HEK293 (cell line): Measurements from ENCODE around the gene EYA2.

ENCODE experiments used
- CTCF ChIA-PET: fragments of 350-600 bp; formaldehyde crosslinking; extraction: SDS; loops from one replicate; lab custom pipeline; 2021; ENCODE audit warnings: antibody characterized with exemption; lab: Yijun Ruan, JAX
- POLR2A ChIA-PET: fragments of 300-600 bp; formaldehyde crosslinking; extraction: SDS; loops from one replicate; lab custom pipeline; 2020; ENCODE audit warnings: antibody characterized with exemption, inconsistent platforms; lab: Yijun Ruan, JAX
- H3K27ac ChIP-seq: fragments of 200-500 bp; sonication (Bioruptor generic); 2 replicates; pipeline ENCODE4 v1.5.1; 2014; ENCODE audit warnings: low read depth, low read length, control low read depth, inconsistent platforms; ENCODE audit errors: extremely low read depth
- H3K36me3 ChIP-seq, 2 experiments: fragments of 200-500 bp in 1 of 2; sonication (Bioruptor generic) in 1 of 2; 1 replicate in 1 of 2; 2 replicates in 1 of 2; pipeline ENCODE4 v1.5.1; 2014 to 2017; ENCODE audit warnings: inconsistent platforms in 2 of 2, low read length in 2 of 2; ENCODE audit not compliant: control insufficient read depth in 2 of 2, insufficient read depth in 1 of 2
- H3K4me1 ChIP-seq: fragments of 200-500 bp; sonication (Bioruptor generic); 2 replicates; pipeline ENCODE4 v1.5.1; 2014; ENCODE audit warnings: mild to moderate bottlenecking, low read length, inconsistent platforms; ENCODE audit not compliant: control insufficient read depth, insufficient read depth
- H3K4me3 ChIP-seq: 2 replicates; pipeline ENCODE4 v1.5.1; 2011; ENCODE audit warnings: low read depth, mild to moderate bottlenecking, control low read depth, low read length, moderate library complexity
- H3K9me3 ChIP-seq: fragments of 200-500 bp; sonication (Bioruptor generic); 2 replicates; pipeline ENCODE4 v1.5.1; 2014; ENCODE audit warnings: low read depth, low read length, inconsistent platforms; ENCODE audit not compliant: control insufficient read depth, insufficient read depth
- EGR2 ChIP-seq: fragments of 450-650 bp; formaldehyde crosslinking; IDR thresholded peaks from 2 replicates; pipeline ENCODE4 v1.5.1; 2016; ENCODE audit warnings: low read depth, missing biosample characterization, missing genetic modification characterization
- KLF7 ChIP-seq: fragments of 450-650 bp; formaldehyde crosslinking; IDR thresholded peaks from 2 replicates; pipeline ENCODE4 v1.5.1; 2016; ENCODE audit warnings: missing biosample characterization, missing genetic modification characterization, borderline replicate concordance
- KLF9 ChIP-seq: fragments of 450-650 bp; formaldehyde crosslinking; IDR thresholded peaks from 2 replicates; pipeline ENCODE4 v1.5.1; 2016; ENCODE audit warnings: missing biosample characterization, missing genetic modification characterization, low read depth
- REPIN1 ChIP-seq: fragments of 450-650 bp; formaldehyde crosslinking; IDR thresholded peaks from 2 replicates; pipeline ENCODE4 v1.5.1; 2017; ENCODE audit warnings: missing biosample characterization, missing genetic modification characterization, low read depth
- SALL2 ChIP-seq: fragments of 450-650 bp; formaldehyde crosslinking; IDR thresholded peaks from 2 replicates; pipeline ENCODE4 v1.5.0; 2017; ENCODE audit warnings: missing biosample characterization, mild to moderate bottlenecking, missing genetic modification characterization, borderline replicate concordance
- SCRT1 ChIP-seq: fragments of 450-650 bp; formaldehyde crosslinking; IDR thresholded peaks from 2 replicates; pipeline ENCODE4 v1.5.1; 2016; ENCODE audit warnings: missing biosample characterization, missing genetic modification characterization, borderline replicate concordance
- SETDB1 ChIP-seq: IDR thresholded peaks from one replicate; pipeline ENCODE4 v1.6.1; 2017; ENCODE audit warnings: mild to moderate bottlenecking, low read length, moderate library complexity, mixed read lengths; ENCODE audit not compliant: insufficient read length
- SP7 ChIP-seq: fragments of 450-650 bp; formaldehyde crosslinking; IDR thresholded peaks from 2 replicates; pipeline ENCODE4 v1.5.1; 2016; ENCODE audit warnings: missing biosample characterization, missing genetic modification characterization
- TCF7L2 ChIP-seq: IDR thresholded peaks from 2 replicates; pipeline ENCODE4 v1.6.1; 2011; ENCODE audit warnings: low read depth, mild to moderate bottlenecking, inconsistent platforms, low read length, moderate library complexity, borderline replicate concordance
- ZBTB8A ChIP-seq: fragments of 450-650 bp; formaldehyde crosslinking; IDR thresholded peaks from 2 replicates; pipeline ENCODE4 v1.5.1; 2016; ENCODE audit warnings: missing biosample characterization, missing genetic modification characterization
- ZFHX2 ChIP-seq: fragments of 450-650 bp; formaldehyde crosslinking; conservative IDR thresholded peaks from 2 replicates; pipeline ENCODE4 v1.5.1; 2016; ENCODE audit warnings: missing biosample characterization, missing genetic modification characterization
- ZNF324 ChIP-seq: fragments of 450-650 bp; formaldehyde crosslinking; IDR thresholded peaks from 2 replicates; pipeline ENCODE4 v1.5.1; 2016; ENCODE audit warnings: missing biosample characterization, missing genetic modification characterization
- ZNF37A ChIP-seq: fragments of 450-650 bp; IDR thresholded peaks from 2 replicates; pipeline ENCODE4 v1.5.1; 2018; ENCODE audit warnings: missing biosample characterization, missing genetic modification characterization
- ZNF416 ChIP-seq: fragments of 450-650 bp; formaldehyde crosslinking; IDR thresholded peaks from 2 replicates; pipeline ENCODE4 v1.5.1; 2016; ENCODE audit warnings: missing biosample characterization, missing genetic modification characterization
- ZNF701 ChIP-seq: fragments of 450-650 bp; formaldehyde crosslinking; IDR thresholded peaks from 2 replicates; pipeline ENCODE4 v1.5.1; 2016; ENCODE audit warnings: missing biosample characterization, missing genetic modification characterization
- ZNF76 ChIP-seq: fragments of 450-650 bp; formaldehyde crosslinking; IDR thresholded peaks from 2 replicates; pipeline ENCODE4; 2016; ENCODE audit warnings: low read depth, missing biosample characterization, missing genetic modification characterization, borderline replicate concordance
- ZNF777 ChIP-seq: fragments of 450-650 bp; formaldehyde crosslinking; IDR thresholded peaks from 2 replicates; pipeline ENCODE4 v1.5.1; 2017; ENCODE audit warnings: missing biosample characterization, missing genetic modification characterization, borderline replicate concordance
- TF ChIP-seq, protein P1 (sequence below): fragments of 450-650 bp; formaldehyde crosslinking; IDR thresholded peaks from 2 replicates; pipeline ENCODE4 v1.5.1; 2017; ENCODE audit warnings: missing biosample characterization, missing genetic modification characterization
- TF ChIP-seq, protein P2 (sequence below): fragments of 450-650 bp; formaldehyde crosslinking; optimal IDR thresholded peaks from 2 replicates; pipeline ENCODE3; 2016; ENCODE audit warnings: missing biosample characterization, mild to moderate bottlenecking, missing genetic modification characterization
- TF ChIP-seq, protein P3 (sequence below): fragments of 450-650 bp; IDR thresholded peaks from 2 replicates; pipeline ENCODE4 v1.5.1; 2018; ENCODE audit warnings: missing biosample characterization, mild to moderate bottlenecking, missing genetic modification characterization
- TF ChIP-seq, protein P4 (sequence below): fragments of 450-650 bp; formaldehyde crosslinking; IDR thresholded peaks from 2 replicates; pipeline ENCODE4 v1.5.1; 2016; ENCODE audit warnings: missing biosample characterization, missing genetic modification characterization
- TF ChIP-seq, protein P5 (sequence below): fragments of 450-650 bp; formaldehyde crosslinking; IDR thresholded peaks from 2 replicates; pipeline ENCODE4 v1.5.1; 2016; ENCODE audit warnings: missing biosample characterization, missing genetic modification characterization

EYA2 gene

DNA sequence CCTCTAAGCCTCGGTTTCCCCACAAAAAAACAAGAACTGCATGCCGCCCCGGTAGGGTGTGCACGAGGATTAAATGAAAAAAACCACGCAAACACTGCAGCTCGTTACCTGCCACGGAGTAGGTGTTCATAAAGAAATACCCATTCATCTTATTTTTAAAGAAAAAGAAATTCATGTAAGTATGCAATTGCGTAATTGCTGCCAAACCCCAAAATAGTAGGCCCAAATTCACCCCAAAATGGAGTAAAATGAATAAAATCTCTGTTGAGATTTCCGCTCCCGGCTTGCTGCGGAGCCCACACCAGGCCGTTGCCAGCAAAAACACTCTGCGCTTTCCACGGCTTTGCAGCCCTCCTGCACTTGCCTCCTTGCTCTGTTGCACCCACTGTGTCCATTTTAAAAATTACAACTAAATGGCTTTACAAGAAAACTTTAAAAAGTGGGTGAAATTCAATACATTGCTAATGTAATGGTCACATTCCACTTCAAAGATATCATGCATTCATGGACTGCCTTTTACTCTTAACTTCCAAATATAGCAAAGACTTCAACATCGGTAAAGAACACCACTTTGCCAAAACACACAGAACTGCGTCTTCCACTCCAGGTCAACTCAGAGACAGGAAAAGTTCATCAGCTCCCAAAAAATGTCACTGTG, 336.9 kb downstream of the EYA2 start:
- ChIA-PET POLR2A (no interaction called here), CTCF (interaction anchor here (1.8 kb wide), 1 partner anchor 12 kb away, joined by 5 read pairs; no protein-coding TSS in a partner anchor)
- no peaks in the 10 kb centered on the region for H3K9me3 ChIP-seq
- H3K4me3 ChIP-seq = no peak overlapping the region
- H3K4me1 ChIP-seq = no peaks in the 10 kb centered on the region
- H3K27ac ChIP-seq = no peak overlapping the region
- TF ChIP-seq, protein P1, sequence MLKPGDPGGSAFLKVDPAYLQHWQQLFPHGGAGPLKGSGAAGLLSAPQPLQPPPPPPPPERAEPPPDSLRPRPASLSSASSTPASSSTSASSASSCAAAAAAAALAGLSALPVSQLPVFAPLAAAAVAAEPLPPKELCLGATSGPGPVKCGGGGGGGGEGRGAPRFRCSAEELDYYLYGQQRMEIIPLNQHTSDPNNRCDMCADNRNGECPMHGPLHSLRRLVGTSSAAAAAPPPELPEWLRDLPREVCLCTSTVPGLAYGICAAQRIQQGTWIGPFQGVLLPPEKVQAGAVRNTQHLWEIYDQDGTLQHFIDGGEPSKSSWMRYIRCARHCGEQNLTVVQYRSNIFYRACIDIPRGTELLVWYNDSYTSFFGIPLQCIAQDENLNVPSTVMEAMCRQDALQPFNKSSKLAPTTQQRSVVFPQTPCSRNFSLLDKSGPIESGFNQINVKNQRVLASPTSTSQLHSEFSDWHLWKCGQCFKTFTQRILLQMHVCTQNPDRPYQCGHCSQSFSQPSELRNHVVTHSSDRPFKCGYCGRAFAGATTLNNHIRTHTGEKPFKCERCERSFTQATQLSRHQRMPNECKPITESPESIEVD (tag by site-specific recombination) = 0 out of 2 replicates have a peak, but pooled peaks have one; percentile 10
- no peak for TF ChIP-seq KLF9 (tag by site-specific recombination)
- H3K36me3 ChIP-seq = peaks cover 26 to 71% of the 10 kb centered on the region in 2 experiments

DNA sequence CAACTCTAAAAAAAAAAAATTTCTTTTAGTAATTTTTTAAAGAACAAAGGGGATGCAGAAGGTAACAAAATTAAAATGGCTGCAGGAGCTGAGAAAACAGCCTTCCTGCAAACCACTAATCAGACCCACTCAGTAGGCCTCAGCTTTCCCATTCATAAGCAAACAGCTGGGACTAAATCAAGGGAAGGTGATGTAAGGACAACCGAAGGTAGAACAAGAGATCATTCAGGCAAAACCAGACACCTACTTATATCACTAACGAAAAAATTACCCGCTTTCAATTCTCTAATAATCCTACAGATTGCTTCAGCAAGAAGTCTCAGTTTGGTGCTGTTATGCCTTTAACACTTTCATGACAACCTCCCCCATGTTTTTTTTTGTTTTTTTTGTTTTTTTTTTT, 337.9 kb downstream of the EYA2 start:
- H3K4me1 ChIP-seq = no peaks in the 10 kb centered on the region
- ChIA-PET CTCF (interaction anchor here (0.6 to 3.3 kb wide), 5 partner anchors 13 to 151 kb away, joined by 3 to 13 read pairs (median 5); no protein-coding TSS in a partner anchor), POLR2A (no interaction called here)
- H3K27ac ChIP-seq = no peak overlapping the region
- H3K9me3 ChIP-seq = no peaks in the 10 kb centered on the region
- H3K4me3 ChIP-seq = no peak overlapping the region
- H3K36me3 ChIP-seq = peaks cover 16 to 69% of the 10 kb centered on the region in 2 experiments
- TF ChIP-seq ZNF76 (tag by site-specific recombination) (no peak), SETDB1 (no peak), ZNF416 (tag by site-specific recombination) (no peak), TCF7L2 (no peak), ZBTB8A (no peak), ZFHX2 (tag by site-specific recombination) (no peak), ZNF777 (no peak), EGR2 (tag by site-specific recombination) (no peak), SP7 (tag by site-specific recombination) (no peak), SCRT1 (tag by site-specific recombination) (no peak), REPIN1 (tag by site-specific recombination) (no peak), SALL2 (no peak), ZNF701 (tag by site-specific recombination) (no peak), KLF7 (tag by site-specific recombination) (no peak), ZNF37A (tag by site-specific recombination) (no peak), ZNF324 (no peak)
- TF ChIP-seq, protein P2, sequence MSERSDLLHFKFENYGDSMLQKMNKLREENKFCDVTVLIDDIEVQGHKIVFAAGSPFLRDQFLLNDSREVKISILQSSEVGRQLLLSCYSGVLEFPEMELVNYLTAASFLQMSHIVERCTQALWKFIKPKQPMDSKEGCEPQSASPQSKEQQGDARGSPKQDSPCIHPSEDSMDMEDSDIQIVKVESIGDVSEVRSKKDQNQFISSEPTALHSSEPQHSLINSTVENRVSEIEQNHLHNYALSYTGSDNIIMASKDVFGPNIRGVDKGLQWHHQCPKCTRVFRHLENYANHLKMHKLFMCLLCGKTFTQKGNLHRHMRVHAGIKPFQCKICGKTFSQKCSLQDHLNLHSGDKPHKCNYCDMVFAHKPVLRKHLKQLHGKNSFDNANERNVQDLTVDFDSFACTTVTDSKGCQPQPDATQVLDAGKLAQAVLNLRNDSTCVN (tag by site-specific recombination) = no peak
- TF ChIP-seq, protein P3, sequence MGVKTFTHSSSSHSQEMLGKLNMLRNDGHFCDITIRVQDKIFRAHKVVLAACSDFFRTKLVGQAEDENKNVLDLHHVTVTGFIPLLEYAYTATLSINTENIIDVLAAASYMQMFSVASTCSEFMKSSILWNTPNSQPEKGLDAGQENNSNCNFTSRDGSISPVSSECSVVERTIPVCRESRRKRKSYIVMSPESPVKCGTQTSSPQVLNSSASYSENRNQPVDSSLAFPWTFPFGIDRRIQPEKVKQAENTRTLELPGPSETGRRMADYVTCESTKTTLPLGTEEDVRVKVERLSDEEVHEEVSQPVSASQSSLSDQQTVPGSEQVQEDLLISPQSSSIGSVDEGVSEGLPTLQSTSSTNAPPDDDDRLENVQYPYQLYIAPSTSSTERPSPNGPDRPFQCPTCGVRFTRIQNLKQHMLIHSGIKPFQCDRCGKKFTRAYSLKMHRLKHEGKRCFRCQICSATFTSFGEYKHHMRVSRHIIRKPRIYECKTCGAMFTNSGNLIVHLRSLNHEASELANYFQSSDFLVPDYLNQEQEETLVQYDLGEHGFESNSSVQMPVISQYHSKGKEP (tag by site-specific recombination) = no peak
- TF ChIP-seq, protein P4, sequence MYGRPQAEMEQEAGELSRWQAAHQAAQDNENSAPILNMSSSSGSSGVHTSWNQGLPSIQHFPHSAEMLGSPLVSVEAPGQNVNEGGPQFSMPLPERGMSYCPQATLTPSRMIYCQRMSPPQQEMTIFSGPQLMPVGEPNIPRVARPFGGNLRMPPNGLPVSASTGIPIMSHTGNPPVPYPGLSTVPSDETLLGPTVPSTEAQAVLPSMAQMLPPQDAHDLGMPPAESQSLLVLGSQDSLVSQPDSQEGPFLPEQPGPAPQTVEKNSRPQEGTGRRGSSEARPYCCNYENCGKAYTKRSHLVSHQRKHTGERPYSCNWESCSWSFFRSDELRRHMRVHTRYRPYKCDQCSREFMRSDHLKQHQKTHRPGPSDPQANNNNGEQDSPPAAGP = no peak
- TF ChIP-seq, protein P5, sequence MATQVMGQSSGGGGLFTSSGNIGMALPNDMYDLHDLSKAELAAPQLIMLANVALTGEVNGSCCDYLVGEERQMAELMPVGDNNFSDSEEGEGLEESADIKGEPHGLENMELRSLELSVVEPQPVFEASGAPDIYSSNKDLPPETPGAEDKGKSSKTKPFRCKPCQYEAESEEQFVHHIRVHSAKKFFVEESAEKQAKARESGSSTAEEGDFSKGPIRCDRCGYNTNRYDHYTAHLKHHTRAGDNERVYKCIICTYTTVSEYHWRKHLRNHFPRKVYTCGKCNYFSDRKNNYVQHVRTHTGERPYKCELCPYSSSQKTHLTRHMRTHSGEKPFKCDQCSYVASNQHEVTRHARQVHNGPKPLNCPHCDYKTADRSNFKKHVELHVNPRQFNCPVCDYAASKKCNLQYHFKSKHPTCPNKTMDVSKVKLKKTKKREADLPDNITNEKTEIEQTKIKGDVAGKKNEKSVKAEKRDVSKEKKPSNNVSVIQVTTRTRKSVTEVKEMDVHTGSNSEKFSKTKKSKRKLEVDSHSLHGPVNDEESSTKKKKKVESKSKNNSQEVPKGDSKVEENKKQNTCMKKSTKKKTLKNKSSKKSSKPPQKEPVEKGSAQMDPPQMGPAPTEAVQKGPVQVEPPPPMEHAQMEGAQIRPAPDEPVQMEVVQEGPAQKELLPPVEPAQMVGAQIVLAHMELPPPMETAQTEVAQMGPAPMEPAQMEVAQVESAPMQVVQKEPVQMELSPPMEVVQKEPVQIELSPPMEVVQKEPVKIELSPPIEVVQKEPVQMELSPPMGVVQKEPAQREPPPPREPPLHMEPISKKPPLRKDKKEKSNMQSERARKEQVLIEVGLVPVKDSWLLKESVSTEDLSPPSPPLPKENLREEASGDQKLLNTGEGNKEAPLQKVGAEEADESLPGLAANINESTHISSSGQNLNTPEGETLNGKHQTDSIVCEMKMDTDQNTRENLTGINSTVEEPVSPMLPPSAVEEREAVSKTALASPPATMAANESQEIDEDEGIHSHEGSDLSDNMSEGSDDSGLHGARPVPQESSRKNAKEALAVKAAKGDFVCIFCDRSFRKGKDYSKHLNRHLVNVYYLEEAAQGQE (tag by site-specific recombination) = no peak
